Thyroid gland (tissue), 4 donors: ENCODE results near the gene VWA5B1.

Experiments
- POLR2A ChIP-seq, 2 donors: fragments of 450-650 bp; IDR thresholded peaks; one replicate each; pipeline ENCODE4 v1.6.1; 2017; ENCODE audit warnings: antibody characterized with exemption in 2 of 2, mild to moderate bottlenecking in 2 of 2, moderate library complexity in 1 of 2
- TF ChIP-seq, protein P1 (sequence below), 6 experiments: fragments of 200-600 bp in 3 of 6; fragments of 450-650 bp in 3 of 6; sonication (generic) in 3 of 6; IDR thresholded peaks; one replicate each; pipeline ENCODE4 v1.5.1; 2016 to 2019; ENCODE audit warnings: antibody characterized with exemption in 6 of 6, mild to moderate bottlenecking in 2 of 6, inconsistent platforms in 1 of 6, moderate library complexity in 1 of 6

DNA sequence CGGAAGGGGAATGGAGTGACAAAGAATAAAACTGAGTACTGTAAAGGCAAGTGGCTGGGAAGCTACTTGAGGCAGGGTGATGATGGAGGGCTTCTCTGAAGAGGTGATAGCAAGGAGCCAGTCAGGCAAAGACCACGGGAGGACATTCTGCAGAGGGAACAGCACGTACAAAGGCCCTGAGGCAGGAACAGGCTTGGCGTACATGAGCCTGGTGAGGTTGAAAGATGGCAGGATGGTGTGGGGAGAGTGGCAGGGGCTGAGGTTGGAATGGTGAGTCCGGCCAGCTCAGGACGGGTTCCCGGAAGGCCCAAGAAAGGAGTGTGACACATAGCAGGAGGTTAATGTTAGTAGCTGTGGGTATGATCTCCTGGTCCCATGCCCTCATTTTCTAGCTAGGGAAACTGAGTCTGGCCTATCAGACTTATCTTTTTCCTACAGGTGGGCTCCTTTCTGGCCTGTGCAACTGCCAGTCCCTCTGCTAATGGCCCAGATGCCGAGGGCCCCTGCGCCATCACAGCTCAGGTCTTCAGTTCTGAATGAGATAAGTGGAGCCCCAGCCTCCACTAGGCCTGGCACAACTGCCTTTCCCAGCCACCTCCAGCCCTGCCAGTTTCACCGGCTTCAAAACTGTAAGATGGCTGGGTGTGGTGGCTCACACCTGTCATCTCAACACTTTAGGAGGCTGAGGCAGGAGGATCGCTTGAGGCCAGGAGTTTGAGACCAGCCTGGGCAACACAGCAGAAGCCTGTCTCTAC is 87.0 kb downstream of the VWA5B1 start:
- TF ChIP-seq, protein P1, sequence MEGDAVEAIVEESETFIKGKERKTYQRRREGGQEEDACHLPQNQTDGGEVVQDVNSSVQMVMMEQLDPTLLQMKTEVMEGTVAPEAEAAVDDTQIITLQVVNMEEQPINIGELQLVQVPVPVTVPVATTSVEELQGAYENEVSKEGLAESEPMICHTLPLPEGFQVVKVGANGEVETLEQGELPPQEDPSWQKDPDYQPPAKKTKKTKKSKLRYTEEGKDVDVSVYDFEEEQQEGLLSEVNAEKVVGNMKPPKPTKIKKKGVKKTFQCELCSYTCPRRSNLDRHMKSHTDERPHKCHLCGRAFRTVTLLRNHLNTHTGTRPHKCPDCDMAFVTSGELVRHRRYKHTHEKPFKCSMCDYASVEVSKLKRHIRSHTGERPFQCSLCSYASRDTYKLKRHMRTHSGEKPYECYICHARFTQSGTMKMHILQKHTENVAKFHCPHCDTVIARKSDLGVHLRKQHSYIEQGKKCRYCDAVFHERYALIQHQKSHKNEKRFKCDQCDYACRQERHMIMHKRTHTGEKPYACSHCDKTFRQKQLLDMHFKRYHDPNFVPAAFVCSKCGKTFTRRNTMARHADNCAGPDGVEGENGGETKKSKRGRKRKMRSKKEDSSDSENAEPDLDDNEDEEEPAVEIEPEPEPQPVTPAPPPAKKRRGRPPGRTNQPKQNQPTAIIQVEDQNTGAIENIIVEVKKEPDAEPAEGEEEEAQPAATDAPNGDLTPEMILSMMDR (IDR thresholded peaks at IDR 0.05) = no peak
- no peak for TF ChIP-seq POLR2A (IDR thresholded peaks at IDR 0.05)
